ENCODE data around the gene C5.

Gene C5

DNA sequence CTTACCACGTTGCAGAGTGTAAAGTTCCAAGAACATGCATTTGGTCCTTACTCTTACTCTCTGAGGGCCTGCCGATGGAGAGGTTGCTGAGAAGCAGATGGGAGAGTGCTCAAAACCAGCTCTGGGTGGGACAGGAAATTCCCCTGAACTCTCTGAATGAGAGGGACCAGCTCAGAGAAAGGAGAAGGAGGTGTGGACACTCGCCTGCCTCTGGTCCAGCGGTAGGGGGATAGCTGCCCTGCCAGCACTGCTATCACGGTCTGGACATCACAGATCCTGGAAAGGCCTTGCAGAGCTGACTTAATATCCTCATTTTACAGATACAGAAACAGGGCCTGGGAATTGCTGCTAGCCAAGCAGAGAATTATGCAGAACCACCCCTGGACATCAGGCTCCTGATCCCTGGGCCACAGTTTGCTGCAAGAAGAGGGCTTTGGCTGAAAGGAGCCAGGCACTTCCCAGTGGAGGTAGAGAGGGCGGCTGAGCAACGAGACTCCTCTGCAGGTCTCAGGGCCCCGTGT, 128.4 kb downstream of the C5 start:
- peaks cover 15% of the 10 kb centered on the region for H3K4me1 ChIP-seq (ENCODE audit: insufficient read depth, low read length)
- no peak overlapping the region for H3K4me3 ChIP-seq (ENCODE audit: low read length)
- no peaks in the 10 kb centered on the region for H3K36me3 ChIP-seq (ENCODE audit: insufficient read depth, low read length)
- peaks cover 2% of the 10 kb centered on the region for H3K9me3 ChIP-seq (ENCODE audit: low read length)
- H3K27me3 ChIP-seq (ENCODE audit: insufficient read depth, low read length), result no peaks in the 10 kb centered on the region
- no peak overlapping the region for H2AFZ ChIP-seq (ENCODE audit: low read depth, low read length)

DNA sequence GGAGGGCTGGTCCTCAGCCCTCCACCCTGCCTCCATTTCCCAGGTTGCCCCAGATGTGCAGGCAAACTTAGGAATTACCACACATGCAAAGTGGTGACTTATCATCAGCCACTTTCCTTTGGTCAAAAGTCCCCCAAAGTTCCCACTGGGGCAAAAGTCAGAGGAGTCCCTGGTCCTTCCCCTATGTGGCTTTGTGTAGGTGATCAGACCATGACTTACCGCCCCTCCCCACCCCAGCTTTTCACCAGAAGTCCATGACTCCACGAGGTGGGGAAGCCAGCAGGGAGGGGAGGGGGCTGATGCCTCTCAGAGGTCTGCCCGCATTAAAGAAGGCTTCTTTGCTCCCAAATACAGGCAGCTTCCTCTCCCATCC, 129.3 kb downstream of the C5 start:
- Histone ChIP-seq H3K4me3 (ENCODE audit: low read length) (no peak overlapping the region), H3K9me3 (ENCODE audit: low read length) (peaks cover 2% of the 10 kb centered on the region), H2AFZ (ENCODE audit: low read depth, low read length) (no peak overlapping the region), H3K36me3 (ENCODE audit: insufficient read depth, low read length) (no peaks in the 10 kb centered on the region), H3K4me1 (ENCODE audit: insufficient read depth, low read length) (peaks cover 15% of the 10 kb centered on the region), H3K27me3 (ENCODE audit: insufficient read depth, low read length) (no peaks in the 10 kb centered on the region)

DNA sequence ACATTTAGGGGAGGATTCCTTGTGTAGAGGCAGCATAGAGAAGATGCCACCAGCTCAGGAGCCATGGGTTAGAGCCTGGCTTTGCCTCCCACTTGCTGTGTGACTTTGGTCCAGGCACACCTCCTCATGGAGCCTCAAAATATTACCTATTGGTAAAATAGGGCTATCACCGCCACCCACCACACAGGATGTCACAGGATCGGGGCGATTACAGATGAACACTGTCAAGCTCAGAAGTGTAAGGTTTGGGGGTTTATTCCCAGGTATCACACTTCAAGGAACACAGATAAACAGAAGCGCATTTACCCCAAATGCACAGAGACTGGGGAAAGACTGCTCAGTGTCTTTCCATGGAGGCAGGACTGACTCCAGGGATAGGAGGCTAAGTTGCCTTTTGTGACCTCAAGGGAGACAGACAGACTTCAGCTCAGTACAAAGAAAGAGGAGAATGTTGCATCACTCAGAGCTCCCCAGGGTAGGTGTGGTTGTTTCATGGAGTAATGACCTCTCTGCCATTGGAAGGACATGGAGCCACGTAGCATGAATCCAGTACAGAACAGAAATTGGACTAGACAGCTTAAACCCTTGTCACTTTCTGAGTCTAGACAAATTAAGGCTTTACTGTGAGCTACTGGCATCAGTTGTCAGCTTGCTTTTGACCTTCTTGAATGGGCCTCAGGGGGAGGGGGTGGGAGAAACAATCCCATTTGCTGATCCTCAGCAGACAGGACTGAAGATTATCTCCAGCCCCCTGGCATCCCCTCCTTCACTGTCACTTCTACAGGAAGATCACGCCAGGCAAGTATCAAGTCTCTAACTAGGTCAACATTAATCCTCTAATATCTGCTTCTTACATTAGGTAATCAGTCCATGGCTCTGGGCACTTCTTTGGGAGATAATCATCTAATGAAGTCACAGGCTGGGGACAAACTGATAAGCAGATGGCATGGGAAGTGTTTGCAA, 130.0 kb downstream of the C5 start:
- no peak overlapping the region for H3K4me3 ChIP-seq (ENCODE audit: low read length)
- H3K36me3 ChIP-seq (ENCODE audit: insufficient read depth, low read length), result no peaks in the 10 kb centered on the region
- peaks cover 2% of the 10 kb centered on the region for H3K9me3 ChIP-seq (ENCODE audit: low read length)
- H3K27me3 ChIP-seq (ENCODE audit: insufficient read depth, low read length), result no peaks in the 10 kb centered on the region
- no peak overlapping the region for H2AFZ ChIP-seq (ENCODE audit: low read depth, low read length)
- H3K4me1 ChIP-seq (ENCODE audit: insufficient read depth, low read length), result peaks cover 15% of the 10 kb centered on the region

DNA sequence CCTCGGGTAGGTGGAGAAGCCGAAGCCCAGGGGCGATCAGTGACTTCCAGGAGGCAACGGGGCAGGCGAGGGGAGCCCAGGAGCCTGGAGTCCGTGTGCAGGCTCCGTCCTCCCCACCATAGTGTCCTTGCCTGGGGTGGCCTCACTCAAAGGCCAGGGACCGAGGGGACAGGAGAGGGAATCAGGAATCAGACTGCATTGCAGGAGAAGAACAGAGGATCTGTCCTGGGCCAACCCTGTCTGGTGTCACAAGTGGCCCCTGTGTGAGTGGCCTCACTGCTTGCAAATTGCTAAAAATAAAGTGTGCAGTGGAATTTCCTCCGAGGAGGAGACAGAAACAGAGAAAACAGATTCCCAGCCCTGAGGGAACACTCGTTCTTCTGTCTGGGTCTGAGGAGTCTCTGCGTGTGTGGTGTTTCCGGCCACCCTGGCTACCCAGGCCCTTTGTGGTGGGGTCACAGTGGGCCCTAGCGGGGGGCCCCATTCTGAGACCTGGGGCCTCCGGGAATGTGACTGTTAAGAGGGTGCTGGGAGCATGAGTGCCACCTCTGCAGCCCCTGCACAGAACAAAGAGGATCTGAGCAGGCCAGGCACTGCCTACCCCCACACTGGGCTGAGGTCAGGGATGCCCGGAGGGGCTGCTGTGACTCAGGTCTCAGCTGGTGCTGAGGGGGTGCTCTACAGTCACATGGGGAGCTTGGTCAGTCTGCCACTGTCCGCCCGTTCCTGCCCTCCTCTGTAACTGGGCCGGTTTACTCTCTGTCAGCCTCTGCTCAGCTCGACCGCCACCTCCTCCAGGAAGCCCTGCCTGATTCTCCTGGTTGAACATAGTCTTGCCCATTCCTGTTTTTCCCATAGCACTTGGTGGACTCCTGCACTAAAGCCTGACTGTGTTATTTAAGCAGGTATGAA, 130.9 kb downstream of the C5 start:
- H3K4me1 ChIP-seq (ENCODE audit: insufficient read depth, low read length), result peaks cover 15% of the 10 kb centered on the region
- H3K4me3 ChIP-seq (ENCODE audit: low read length), result no peak overlapping the region
- H3K36me3 ChIP-seq (ENCODE audit: insufficient read depth, low read length), result no peaks in the 10 kb centered on the region
- H3K9me3 ChIP-seq (ENCODE audit: low read length), result peaks cover 2% of the 10 kb centered on the region
- H3K27me3 ChIP-seq (ENCODE audit: insufficient read depth, low read length), result no peaks in the 10 kb centered on the region
- peak overlapping the region; percentile 49 for H2AFZ ChIP-seq (ENCODE audit: low read depth, low read length)

DNA sequence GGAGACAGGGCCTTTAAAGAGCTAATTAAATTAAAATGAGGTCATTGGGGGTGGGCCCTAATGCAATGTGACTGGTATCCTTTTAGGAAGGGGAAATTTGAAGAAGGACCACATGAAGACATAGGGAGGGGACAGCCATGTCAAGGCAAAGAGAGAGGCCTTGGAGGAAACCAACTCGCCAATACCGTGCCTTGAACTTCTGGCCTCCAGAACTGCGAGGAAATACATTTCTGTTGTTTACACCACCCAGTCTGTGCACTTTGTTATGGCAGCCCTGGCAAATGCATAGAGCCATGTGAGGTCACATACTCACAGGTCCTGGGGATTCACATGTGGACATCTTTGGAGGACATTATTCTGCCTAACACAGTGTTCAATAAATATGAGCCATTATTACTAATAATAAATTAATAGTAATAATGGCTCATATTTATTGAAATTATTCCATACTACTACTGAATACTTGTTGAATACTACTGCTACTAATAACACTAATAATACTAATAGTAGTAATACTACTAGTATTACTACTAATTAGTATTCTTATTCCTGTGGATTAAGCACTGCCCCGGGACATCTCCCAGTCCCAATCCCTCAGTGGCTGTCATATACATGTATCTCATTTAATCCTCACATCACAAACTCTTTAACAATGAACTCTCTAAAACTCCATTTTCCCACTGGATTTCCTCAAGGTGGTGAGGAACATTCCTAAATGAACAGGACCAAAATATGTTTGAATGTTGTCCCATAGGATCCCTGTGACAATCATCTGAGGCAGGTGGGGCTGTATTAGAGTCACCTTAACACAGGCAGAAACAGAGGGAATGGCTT, 131.9 kb downstream of the C5 start:
- peaks cover 15% of the 10 kb centered on the region for H3K4me1 ChIP-seq (ENCODE audit: insufficient read depth, low read length)

DNA sequence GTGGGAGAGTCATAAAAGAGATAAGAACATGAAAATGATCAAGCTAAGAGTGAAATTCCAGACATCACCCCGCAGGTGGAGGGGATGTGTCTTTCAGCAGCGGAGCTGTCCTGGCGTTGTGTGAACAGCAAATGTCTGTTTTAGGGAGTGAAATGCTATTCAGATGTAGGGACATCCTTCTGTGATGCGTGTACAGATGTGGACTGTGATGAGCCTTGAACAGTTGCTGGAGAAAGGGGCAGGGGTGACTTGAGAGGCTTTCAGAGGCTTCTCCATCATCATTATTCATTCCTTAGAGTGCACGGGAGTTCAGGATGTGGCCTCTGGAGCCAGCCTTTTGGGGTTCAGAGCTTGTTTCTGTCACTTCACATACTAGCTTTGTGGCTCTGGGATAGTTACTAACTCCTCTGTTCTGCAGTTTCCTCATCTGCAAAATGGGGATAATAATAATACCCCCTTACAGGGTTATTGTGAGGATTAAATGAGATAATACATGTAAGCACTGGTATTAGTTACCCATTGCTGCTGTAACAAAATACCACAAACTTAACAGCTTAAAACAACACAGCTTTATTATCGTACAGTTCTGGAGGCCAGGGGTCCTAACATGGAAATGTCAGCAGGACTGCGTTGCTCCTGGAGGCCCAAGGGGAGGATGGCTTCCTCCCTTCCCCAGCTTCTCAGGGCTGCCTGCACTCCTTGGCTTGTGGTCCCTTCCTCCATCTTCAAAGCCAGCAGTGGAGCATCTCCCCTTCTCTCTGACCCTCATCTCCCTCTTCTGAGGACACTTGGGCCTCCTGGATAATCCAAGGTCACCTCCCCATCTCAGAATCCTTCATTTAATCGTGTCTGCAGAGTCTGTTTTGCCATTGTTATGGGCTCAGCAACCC, 132.8 kb downstream of the C5 start:
- Histone ChIP-seq H3K4me1 (ENCODE audit: insufficient read depth, low read length) (peaks cover 15% of the 10 kb centered on the region), H3K27me3 (ENCODE audit: insufficient read depth, low read length) (no peaks in the 10 kb centered on the region), H2AFZ (ENCODE audit: low read depth, low read length) (no peak overlapping the region), H3K36me3 (ENCODE audit: insufficient read depth, low read length) (no peaks in the 10 kb centered on the region), H3K4me3 (ENCODE audit: low read length) (no peak overlapping the region), H3K9me3 (ENCODE audit: low read length) (peaks cover 2% of the 10 kb centered on the region)

More for the DNA sequence above, 131.9 kb downstream of the C5 start:
- Histone ChIP-seq H3K4me3 (ENCODE audit: low read length) (no peak overlapping the region), H3K27me3 (ENCODE audit: insufficient read depth, low read length) (no peaks in the 10 kb centered on the region), H2AFZ (ENCODE audit: low read depth, low read length) (no peak overlapping the region), H3K36me3 (ENCODE audit: insufficient read depth, low read length) (no peaks in the 10 kb centered on the region), H3K9me3 (ENCODE audit: low read length) (peaks cover 2% of the 10 kb centered on the region)

DNA sequence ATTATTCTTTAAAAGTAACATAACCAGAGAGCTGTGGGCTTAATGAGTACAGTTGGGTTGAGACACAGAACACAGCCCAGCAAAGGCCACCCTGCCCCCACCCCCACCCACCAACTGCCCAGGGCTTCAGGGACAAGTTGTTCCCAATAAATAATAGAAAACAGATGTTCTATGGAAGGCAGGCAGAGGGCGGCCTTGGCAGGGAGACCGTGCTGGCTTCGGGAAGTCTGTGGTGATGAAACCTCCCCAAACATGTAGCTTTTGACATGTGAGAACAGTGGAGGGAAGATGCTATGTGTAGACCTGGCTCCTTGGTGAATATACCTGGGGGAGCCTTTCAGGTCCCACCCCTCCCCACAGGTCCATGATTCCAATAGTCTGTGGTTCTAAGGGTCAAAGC, 133.5 kb downstream of the C5 start:
- Histone ChIP-seq H3K36me3 (ENCODE audit: insufficient read depth, low read length) (no peaks in the 10 kb centered on the region), H3K4me3 (ENCODE audit: low read length) (no peak overlapping the region), H2AFZ (ENCODE audit: low read depth, low read length) (no peak overlapping the region), H3K4me1 (ENCODE audit: insufficient read depth, low read length) (peaks cover 15% of the 10 kb centered on the region), H3K27me3 (ENCODE audit: insufficient read depth, low read length) (no peaks in the 10 kb centered on the region), H3K9me3 (ENCODE audit: low read length) (peaks cover 2% of the 10 kb centered on the region)

DNA sequence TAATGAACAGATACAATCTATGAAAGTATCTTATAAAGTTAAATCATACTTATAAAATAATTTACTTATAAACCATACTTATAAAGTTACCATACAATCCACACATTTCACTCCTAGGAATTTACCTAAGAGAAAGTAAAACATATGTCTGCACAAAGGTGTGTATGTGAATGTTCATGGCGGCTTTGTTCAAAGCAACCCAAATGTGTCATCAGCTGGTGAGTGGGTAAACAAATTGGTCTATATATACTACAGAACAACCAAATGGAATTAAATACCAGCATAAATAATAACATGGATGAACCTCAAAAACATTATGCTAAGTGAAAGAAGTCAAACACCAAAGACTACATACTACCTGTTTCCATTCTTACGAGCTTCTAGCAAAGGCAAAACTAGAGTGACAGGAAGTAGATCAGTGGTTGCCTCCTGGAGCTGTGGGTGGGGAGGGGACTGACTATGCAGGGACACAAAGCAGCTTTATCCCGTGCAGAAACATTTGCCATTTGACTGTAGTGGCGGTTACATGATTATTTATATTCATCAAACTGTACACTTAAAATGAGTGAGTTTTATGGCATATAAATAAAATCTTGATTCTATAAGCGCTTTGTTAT, 134.1 kb downstream of the C5 start:
- Histone ChIP-seq H3K27me3 (ENCODE audit: insufficient read depth, low read length) (peaks cover 4% of the 10 kb centered on the region), H2AFZ (ENCODE audit: low read depth, low read length) (no peak overlapping the region), H3K36me3 (ENCODE audit: insufficient read depth, low read length) (no peaks in the 10 kb centered on the region), H3K4me3 (ENCODE audit: low read length) (no peak overlapping the region), H3K4me1 (ENCODE audit: insufficient read depth, low read length) (peaks cover 15% of the 10 kb centered on the region), H3K9me3 (ENCODE audit: low read length) (peaks cover 2% of the 10 kb centered on the region)

DNA sequence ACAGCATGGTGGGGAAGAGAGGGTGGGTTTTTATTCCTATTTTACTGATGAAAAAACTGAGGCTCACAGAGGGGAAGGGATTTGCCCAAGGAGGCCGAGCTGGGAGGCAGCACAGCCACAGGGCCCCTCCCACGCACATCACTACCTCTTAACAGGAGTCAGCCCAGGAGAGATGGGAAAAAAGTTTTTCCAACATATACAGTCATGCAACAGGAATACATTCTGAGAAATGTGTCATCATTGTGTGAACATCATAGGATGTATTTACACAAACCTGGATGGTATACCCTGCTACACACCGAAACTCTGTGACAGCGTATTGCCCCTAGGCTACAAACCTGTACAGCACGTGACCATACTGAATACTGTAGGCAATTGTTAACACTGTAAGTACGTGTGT, 135.1 kb downstream of the C5 start:
- Histone ChIP-seq H3K9me3 (ENCODE audit: low read length) (peaks cover 2% of the 10 kb centered on the region), H3K4me1 (ENCODE audit: insufficient read depth, low read length) (peaks cover 6% of the 10 kb centered on the region), H3K27me3 (ENCODE audit: insufficient read depth, low read length) (peaks cover 4% of the 10 kb centered on the region), H3K36me3 (ENCODE audit: insufficient read depth, low read length) (no peaks in the 10 kb centered on the region), H2AFZ (ENCODE audit: low read depth, low read length) (no peak overlapping the region), H3K4me3 (ENCODE audit: low read length) (no peak overlapping the region)

DNA sequence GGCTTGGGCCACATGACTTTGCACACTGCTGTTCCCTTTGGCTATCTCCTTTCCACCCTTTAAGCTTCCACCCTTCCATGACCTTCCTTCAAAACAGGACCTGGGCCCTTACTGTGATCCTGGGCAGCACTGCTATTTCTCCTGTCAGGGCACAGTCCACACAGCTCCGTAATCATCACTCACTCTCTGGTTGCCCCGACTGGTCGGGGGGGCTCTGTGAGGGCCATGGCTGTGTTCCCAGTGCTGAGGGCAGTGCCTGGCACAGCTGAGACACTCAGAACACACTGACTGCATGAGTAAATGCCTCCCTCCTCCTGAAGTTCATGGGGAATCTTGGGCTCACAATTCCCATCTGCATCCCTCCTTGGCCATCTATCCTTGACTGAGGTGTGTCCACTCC, 135.7 kb downstream of the C5 start:
- Histone ChIP-seq H3K27me3 (ENCODE audit: insufficient read depth, low read length) (peaks cover 4% of the 10 kb centered on the region), H3K4me1 (ENCODE audit: insufficient read depth, low read length) (peaks cover 5% of the 10 kb centered on the region), H3K36me3 (ENCODE audit: insufficient read depth, low read length) (no peaks in the 10 kb centered on the region), H3K4me3 (ENCODE audit: low read length) (no peak overlapping the region), H3K9me3 (ENCODE audit: low read length) (peaks cover 2% of the 10 kb centered on the region), H2AFZ (ENCODE audit: low read depth, low read length) (no peak overlapping the region)

DNA sequence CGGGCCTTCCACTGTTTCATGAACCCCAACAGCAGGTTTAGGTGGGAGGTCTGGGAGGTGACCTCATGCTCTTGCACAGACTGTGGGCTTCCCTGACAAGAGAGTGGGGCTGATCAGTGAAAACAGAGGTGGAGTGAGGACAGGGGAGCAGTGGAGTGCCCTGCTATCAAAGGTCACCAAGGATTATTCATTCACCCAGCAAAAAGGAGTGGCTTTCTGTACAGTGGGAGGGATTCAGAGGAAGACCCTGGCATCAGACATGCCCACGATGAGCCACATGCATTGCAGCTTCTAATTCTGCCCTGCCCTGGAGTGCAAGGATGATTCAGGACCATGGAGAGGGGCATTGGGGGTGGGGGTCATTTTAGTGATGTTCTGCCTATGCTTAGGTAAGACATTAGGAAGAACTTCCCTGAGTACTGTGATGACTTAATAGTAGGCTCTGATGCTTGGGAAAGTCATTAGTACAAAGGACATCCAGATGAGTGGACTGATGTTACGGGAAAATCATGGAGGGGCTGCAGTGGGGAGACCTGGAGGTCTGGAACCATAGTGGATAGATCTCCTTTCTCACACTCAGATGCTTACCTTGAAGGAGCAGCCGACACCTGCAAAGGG, 136.3 kb downstream of the C5 start:
- Histone ChIP-seq H3K27me3 (ENCODE audit: insufficient read depth, low read length) (peaks cover 4% of the 10 kb centered on the region), H3K9me3 (ENCODE audit: low read length) (peaks cover 2% of the 10 kb centered on the region), H3K4me1 (ENCODE audit: insufficient read depth, low read length) (no peaks in the 10 kb centered on the region), H3K4me3 (ENCODE audit: low read length) (no peak overlapping the region), H2AFZ (ENCODE audit: low read depth, low read length) (no peak overlapping the region), H3K36me3 (ENCODE audit: insufficient read depth, low read length) (no peaks in the 10 kb centered on the region)
